Esophagus muscularis mucosa (tissue), 4 donors: ENCODE results near the gene MAMDC2.

Experiments used
- CTCF ChIP-seq, 3 experiments: fragments of 200-600 bp in 2 of 3; fragments of 450-650 bp in 1 of 3; sonication (generic) in 2 of 3; IDR thresholded peaks; one replicate each; pipeline ENCODE4 v1.5.1; 2017 to 2019; ENCODE audit warnings: antibody characterized with exemption in 3 of 3, mild to moderate bottlenecking in 2 of 3, moderate library complexity in 1 of 3
- EP300 ChIP-seq: sonication (generic); formaldehyde crosslinking; IDR thresholded peaks from one replicate; pipeline ENCODE4 v1.6.1; 2017; ENCODE audit warnings: antibody characterized with exemption
- POLR2A ChIP-seq: fragments of 450-650 bp; IDR thresholded peaks from one replicate; pipeline ENCODE4 v1.6.1; 2017; ENCODE audit warnings: antibody characterized with exemption, moderate library complexity, mild to moderate bottlenecking, low read depth
- POLR2AphosphoS5 ChIP-seq, 2 donors: sonication (generic); formaldehyde crosslinking; IDR thresholded peaks; one replicate each; pipeline ENCODE4 v1.6.1; 2017; ENCODE audit warnings: antibody characterized with exemption in 2 of 2

GRCh38 chr9:70060148-70060882 is 16.7 kb downstream of the MAMDC2 start:
- no peak for TF ChIP-seq POLR2A
- TF ChIP-seq CTCF (IDR thresholded peaks at IDR 0.05), result no peak
- no peak for TF ChIP-seq POLR2AphosphoS5 (IDR thresholded peaks at IDR 0.05)
- TF ChIP-seq EP300, result no peak
